Hindlimb muscle (tissue), 1 donor: ENCODE measurements around the gene RNF32. TPM values are rescaled to one million over a fixed set of nuclear protein-coding genes. Genes with fewer than 3 reads are reported as not detected.

Source experiments
- DNase-seq: peaks from one replicate; pipeline ENCODE4 v3.0.0-alpha.2; 2013
- polyA plus RNA-seq: library from polyadenylated mRNA; unstranded; fragments of 120-200 nt; gene quantifications from one replicate; pipeline ENCODE4 v1.2.1, GENCODE V29; 2013; ENCODE audit not compliant: insufficient read length

The RNF32 gene
- 1.8 TPM for polyA plus RNA-seq

DNA sequence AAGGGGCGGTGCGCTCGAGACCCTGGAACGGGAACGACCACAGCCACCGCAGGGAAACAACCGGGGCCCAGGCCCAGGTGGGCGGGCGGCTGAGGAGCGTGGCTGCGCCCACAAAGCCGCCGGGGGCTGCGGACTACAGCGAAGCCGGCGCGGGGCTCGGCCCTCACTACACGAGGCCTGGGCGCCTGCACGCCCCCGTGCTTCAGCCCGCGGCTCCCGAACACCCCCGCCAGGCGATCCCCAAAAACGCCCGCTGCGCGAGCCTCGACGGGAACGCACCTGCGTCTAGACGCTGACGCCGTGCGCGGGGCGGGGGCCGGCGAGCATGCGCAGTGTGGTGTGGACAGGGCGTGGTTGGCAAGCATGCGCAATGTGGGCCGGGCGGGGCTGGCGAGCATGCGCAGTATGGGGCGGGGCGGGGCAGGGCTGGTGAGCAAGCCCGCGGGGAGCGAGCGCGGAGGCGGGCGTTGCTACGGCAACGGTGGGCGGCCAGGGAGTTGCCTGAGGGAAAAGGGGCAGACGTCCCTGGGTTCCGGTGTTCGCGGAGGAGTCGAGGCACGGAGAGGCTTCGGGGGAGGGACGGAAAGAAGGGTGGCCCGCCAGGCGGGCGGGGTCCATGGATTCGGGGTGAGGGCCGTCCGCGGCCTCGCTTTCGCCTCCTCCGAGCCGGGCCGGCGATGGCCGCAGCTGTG is at the start of gene RNF32:
RNF32 (plus strand) TSS at position 518 of the 692 bp plus-strand sequence. CDS start 3,104 bp downstream, outside the sequence.
- peak; percentile 87 for DNase-seq

GRCh38 chr7:156592155-156592884 is 48.3 kb upstream of the RNF32 start:
- no peak for DNase-seq

DNA sequence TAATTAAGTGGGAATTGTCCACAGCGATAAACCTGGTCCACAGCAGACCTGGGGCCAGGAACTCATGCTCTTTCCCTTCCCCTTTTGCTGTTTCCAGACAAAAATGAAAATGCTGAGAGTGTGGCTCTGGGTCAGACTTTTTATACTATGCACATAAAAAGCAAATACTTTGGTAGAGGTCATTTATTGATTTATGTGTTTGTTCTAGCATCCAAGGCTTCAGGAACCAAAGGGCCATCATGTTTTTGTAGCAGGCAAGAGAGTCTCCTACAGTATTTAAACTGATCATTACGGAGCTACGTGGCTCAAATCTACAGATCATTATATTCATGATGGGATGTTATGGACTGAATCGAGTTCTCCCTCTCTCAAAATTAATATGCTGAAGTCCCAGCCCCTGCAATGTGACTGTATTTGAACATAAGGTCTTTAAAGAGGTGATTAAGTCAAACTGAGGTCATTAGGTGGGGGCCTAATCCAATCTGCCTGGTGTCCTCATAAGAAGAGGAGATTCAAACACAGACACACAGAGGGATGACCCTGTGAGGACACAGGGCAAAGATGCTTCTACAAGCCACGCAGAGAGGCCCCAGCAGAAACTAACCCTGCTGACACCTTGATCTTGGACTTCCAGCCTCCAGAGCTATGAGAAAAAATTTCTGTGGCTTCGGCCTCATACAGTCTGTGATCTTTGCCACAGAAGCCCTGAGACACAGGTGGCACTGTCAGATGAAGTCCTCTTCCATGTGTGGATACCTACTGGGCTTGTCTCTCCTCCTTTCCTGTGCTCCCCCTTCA is 46.1 kb upstream of the RNF32 start:
- DNase-seq = no peak

GRCh38 chr7:156600496-156600895 is 40.1 kb upstream of the RNF32 start:
- DNase-seq = no peak

- DNase-seq = no peak
Observed at GRCh38 chr7:156602283-156602682, 38.3 kb upstream of the RNF32 start.

- DNase-seq = no peak
Observed at GRCh38 chr7:156603011-156603410, 37.6 kb upstream of the RNF32 start.

DNA sequence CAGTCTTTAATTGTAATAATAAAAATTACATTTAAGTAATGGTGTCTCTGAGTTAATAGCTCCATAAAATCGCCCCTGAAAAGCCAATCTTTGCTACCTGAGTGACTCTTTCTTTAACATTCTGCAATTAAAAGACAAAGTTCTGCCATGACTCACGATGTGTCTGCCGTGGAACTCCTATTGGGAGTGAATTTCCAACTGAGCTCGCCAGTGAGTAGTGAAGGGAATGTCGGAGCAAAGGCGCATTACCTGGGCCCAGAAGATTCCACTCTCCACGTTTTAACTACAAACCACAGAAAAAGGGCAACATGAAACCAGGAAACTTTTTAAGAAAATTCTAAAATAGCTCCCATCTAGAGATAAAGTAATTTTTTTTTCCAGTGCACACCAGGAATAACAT is 36.9 kb upstream of the RNF32 start:
- no peak for DNase-seq

DNA sequence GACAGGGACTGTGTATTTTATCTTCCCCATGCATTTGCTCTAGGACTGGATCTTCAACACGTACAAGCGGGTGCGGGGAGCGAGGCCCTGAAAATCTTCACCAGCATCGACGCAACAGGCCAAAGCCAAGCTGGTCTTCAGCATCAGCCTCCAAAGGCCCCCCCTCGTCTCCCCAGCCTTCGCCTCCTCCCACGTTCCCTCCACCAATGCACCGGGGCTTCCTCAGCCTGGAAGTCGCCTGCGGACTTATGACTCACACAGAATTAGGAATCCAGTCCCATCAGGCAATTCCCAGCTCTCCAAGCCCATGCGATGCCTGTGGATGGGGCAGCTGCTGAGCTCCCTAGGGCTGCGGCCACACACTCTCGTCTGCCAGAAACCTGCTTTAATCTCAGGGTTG is 36.3 kb upstream of the RNF32 start:
- no peak for DNase-seq

DNA sequence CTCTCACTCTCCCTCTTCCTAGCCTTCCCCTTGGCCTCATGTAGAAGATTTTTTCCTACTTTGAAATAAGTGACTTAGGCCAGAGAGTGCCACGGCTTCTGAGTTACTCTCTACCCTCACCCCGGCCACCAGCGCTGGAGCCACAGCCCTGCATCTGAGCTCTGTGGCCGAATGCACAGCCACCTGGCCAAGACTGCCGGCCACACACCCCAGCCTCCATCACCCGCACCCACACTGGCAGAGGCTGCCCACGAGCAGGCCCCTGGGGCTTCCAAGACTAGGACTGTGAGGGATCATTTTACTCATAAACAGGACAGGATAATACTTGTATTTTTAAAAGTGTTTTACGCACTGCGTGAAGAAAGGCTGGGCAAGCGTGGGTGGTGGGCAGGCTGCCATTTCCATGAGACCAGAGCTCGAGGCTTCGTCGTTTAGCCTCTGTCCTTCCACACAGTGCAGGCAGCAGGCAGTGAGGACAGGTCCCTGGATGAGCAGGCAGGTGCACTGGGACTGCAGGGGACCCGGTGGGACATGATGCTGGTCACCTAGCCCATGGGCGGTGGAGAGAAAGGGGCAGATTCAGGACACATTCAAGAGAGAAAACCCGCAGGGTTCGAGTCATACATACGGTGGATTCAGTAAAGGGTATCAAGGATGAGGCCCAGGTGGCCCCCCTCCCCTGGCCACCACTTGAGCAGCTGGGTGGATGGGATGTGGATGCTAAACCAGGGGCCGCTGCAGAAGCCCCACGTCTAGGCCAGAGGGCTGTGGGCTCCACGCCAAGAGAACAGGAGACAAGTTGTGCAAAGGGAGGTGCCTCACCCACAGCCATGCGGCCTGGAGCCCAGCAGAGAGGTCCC is 35.5 kb upstream of the RNF32 start:
- no peak for DNase-seq

GRCh38 chr7:156606135-156606534 is 34.4 kb upstream of the RNF32 start:
- DNase-seq = no peak

GRCh38 chr7:156606691-156607331 is 33.8 kb upstream of the RNF32 start:
- no peak for DNase-seq

DNA sequence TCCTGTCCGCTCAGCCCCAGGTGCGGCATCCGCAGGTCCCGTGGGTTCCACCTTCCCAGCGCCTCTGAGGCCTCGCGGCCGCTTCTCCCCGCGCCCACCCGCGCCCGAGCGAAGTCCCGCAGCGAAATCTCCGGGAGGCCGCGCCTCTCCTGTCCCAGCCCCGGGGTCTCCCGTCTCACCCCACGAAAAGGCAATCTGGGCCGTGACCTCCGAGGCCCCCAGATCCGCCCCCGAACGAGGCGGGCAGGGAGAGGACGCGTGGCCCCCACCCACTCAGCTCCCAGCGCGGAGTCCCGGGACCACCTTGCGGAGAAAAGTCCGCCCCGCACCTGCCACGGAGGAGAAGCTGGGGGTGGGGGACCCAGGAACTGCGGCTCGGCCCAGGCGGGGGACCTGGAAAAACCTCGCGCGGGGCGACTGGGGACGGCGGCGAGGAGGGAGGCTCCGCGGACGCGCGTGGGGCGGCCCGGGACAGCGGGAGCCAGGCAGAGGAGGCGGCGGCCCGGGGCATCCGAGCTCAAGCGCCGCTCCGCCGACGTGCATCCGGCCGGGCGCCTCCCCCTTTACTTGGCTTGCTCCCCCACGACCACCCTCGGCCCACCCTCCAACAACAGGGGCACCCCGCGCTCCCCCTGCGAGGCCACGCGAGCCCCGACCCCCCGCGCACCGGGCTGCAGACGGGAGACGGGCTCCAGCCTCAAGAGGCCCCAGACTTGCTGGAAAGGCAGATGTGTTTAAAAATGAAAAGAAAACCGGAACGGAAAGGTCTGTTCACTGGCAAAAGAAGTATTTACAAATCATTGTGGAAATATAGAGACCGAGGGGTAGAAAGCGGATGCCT is 33.0 kb upstream of the RNF32 start:
- DNase-seq = no peak

DNA sequence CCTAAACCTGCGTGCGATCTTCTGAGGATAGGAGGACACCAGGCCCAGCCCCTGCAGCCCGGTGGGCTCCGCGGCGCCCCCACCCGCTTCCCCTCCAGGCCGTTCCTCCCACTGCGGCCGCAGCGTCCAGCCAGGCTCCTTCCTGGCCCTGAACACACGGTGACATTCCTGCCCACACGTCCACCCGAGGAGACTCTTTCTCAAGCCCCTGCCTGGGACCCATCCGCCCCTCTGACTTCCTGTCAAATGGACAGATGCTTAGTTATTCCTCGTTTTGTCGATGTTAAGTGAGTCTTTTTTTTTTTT is 32.4 kb upstream of the RNF32 start:
- DNase-seq = no peak

- no peak for DNase-seq
Observed at GRCh38 chr7:156609010-156609877, 31.3 kb upstream of the RNF32 start.

GRCh38 chr7:156610130-156610529 is 30.4 kb upstream of the RNF32 start:
- DNase-seq = no peak

DNA sequence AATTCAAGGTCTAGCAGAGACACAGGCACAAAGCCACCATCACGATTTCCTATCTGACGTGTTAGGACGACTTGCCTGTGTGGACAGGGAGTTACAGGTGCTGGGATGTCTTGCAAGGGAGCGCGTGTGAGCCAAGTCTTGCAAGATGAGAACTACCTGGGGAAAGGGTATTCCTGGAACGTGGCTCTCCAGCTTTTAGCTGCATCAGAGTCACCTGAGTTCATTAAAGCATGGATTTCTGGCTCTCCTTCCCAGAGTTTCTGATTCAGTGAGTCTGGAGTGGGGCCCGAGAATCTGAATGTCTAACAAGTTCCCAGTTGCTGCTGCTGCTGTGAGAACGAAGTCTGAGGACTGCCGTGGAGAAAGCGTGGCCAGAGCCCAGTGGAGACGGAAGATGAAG is 30.0 kb upstream of the RNF32 start:
- DNase-seq = no peak

- no peak for DNase-seq
Observed at GRCh38 chr7:156611014-156612010, 29.3 kb upstream of the RNF32 start.

GRCh38 chr7:156612930-156613329 is 27.6 kb upstream of the RNF32 start:
- no peak for DNase-seq
